PC-3 (cell line): Measurements from ENCODE around the gene SAMD4A.

Experiments used
- CTCF ChIP-seq: fragments of 300-600 bp; sonication (generic); conservative IDR thresholded peaks from 2 replicates; pipeline ENCODE4 v1.5.1; 2017; ENCODE audit warnings: antibody characterized with exemption, low read depth, mild to moderate bottlenecking, low read length
- EZH2phosphoT487 ChIP-seq: fragments of 300-600 bp; sonication (generic); IDR thresholded peaks from 2 replicates; pipeline ENCODE4 v1.6.1; 2018; ENCODE audit warnings: mild to moderate bottlenecking, antibody characterized with exemption, low read length, borderline replicate concordance

GRCh38 chr14:54688229-54688628 lies 121.3 kb downstream of the SAMD4A start:
- TF ChIP-seq EZH2phosphoT487 (no peak), CTCF (no peak)
